Transverse colon (tissue), 4 donors: Measurements from ENCODE around the gene KLHL36. TPM values are rescaled to one million over a fixed set of nuclear protein-coding genes. Genes with fewer than 3 reads are reported as not detected.

Experiments
- DNase-seq: peaks from one replicate; pipeline ENCODE4 v3.0.0-alpha.2; 2019
- H3K27ac ChIP-seq, 4 donors: fragments of 200-600 bp; sonication (generic); 2 replicates each; pipeline ENCODE4 v1.5.1; 2016 to 2018; ENCODE audit warnings: inconsistent platforms in 4 of 4
- H3K27me3 ChIP-seq: fragments of 200-600 bp; sonication (generic); 2 replicates; pipeline ENCODE4 v1.5.1; 2017; ENCODE audit warnings: inconsistent platforms
- H3K36me3 ChIP-seq, 4 donors: fragments of 200-600 bp; sonication (generic); 2 replicates each; pipeline ENCODE4 v1.5.1; 2017 to 2019; ENCODE audit warnings: inconsistent platforms in 4 of 4
- H3K4me1 ChIP-seq, 4 donors: fragments of 200-600 bp; sonication (generic); 2 replicates each; pipeline ENCODE4 v1.5.1; 2017 to 2020; ENCODE audit warnings: inconsistent platforms in 4 of 4
- H3K4me3 ChIP-seq, 4 donors: fragments of 200-600 bp; sonication (generic); 1 replicate in 1 of 4; 2 replicates in 3 of 4; pipeline versions ENCODE4 v1.5.1 to v1.6.1; 2017 to 2019; ENCODE audit warnings: inconsistent platforms in 4 of 4
- H3K9me3 ChIP-seq, 2 donors: fragments of 200-600 bp; sonication (generic); 2 replicates each; pipeline ENCODE4 v1.5.1; 2017 to 2019; ENCODE audit warnings: inconsistent platforms in 2 of 2
- EP300 ChIP-seq: sonication (generic); formaldehyde crosslinking; IDR thresholded peaks from one replicate; pipeline ENCODE4 v1.6.1; 2017; ENCODE audit warnings: antibody characterized with exemption, low read depth
- POLR2A ChIP-seq: fragments of 450-650 bp; IDR thresholded peaks from one replicate; pipeline ENCODE4 v1.6.1; 2016; ENCODE audit warnings: antibody characterized with exemption, mild to moderate bottlenecking, moderate library complexity
- POLR2AphosphoS5 ChIP-seq, 3 donors: sonication (generic); formaldehyde crosslinking; IDR thresholded peaks; one replicate each; pipeline ENCODE4 v1.6.1; 2016; ENCODE audit warnings: antibody characterized with exemption in 3 of 3
- WGBS, 2 donors: methylation state at CpG; one replicate each; pipeline ENCODE4 v1.1.5; 2018; ENCODE audit warnings: low coverage in 1 of 2; 5-methylcytosine and 5-hydroxymethylcytosine counted together
- in situ Hi-C, 4 donors: fragments of 200-750 bp; cut with MboI; loops; one replicate each; pipeline versions ENCODE4 v1.15.0 to v1.15.1; 2017; ENCODE audit warnings: low sequenced_read_pairs in 3 of 4, low pct_ligation_motif_present in 1 of 4, low pct_unique_long_range_greater_than_20kb in 1 of 4
- intact Hi-C: fragments of 100-400 bp; cut with DNase I; formaldehyde crosslinking; loops from one replicate; pipeline ENCODE4 v1.15.1; 2023; ENCODE audit warnings: low total_unique reads
- total RNA-seq, 4 donors: library from RNA; depleted of rRNA; stranded (reverse); fragments of >200 nt; gene quantifications; one replicate each; pipeline ENCODE4 v1.1.0, GENCODE V29; 2016
- TF ChIP-seq, protein P1 (sequence below), 5 experiments: fragments of 200-600 bp in 3 of 5; fragments of 450-650 bp in 2 of 5; sonication (generic) in 3 of 5; IDR thresholded peaks; 1 replicate in 2 of 5; 2 replicates in 3 of 5; pipeline ENCODE4 v1.5.1; 2016 to 2017; ENCODE audit warnings: antibody characterized with exemption in 5 of 5, inconsistent platforms in 3 of 5, mild to moderate bottlenecking in 2 of 5, moderate library complexity in 1 of 5

KLHL36 gene
- total RNA-seq, 4 donors from 2014 or later = 38.0 to 75.5 (median 66.7) TPM

GRCh38 chr16:84613408-84614072 is 34.8 kb upstream of the KLHL36 start:
- in situ Hi-C loops = no loop called here
- H3K4me3 ChIP-seq = no peak overlapping the region
- H3K4me1 ChIP-seq = peaks cover 8 to 48% (median 28%) of the 10 kb centered on the region in 4 donors

GRCh38 chr16:84614073-84614459 is 34.2 kb upstream of the KLHL36 start:
- no peak for DNase-seq
- Histone ChIP-seq H3K4me3 (no peak overlapping the region), H3K27me3 (no peaks in the 10 kb centered on the region), H3K36me3 (no peaks in the 10 kb centered on the region), H3K27ac (peak overlapping the region; percentile 26 to 64 (median 54)), H3K4me1 (peaks cover 10 to 53% (median 33%) of the 10 kb centered on the region in 4 donors), H3K9me3 (no peaks in the 10 kb centered on the region)
- in situ Hi-C loops (no loop called here), intact Hi-C loops (no loop called here)
- WGBS, 2 donors = 51 to 68% methylated on average over 9 to 12 of the region's 12 CpGs
- TF ChIP-seq EP300 (no peak), POLR2A (no peak), POLR2AphosphoS5 (IDR thresholded peaks at IDR 0.05) (no peak)
- TF ChIP-seq, protein P1, sequence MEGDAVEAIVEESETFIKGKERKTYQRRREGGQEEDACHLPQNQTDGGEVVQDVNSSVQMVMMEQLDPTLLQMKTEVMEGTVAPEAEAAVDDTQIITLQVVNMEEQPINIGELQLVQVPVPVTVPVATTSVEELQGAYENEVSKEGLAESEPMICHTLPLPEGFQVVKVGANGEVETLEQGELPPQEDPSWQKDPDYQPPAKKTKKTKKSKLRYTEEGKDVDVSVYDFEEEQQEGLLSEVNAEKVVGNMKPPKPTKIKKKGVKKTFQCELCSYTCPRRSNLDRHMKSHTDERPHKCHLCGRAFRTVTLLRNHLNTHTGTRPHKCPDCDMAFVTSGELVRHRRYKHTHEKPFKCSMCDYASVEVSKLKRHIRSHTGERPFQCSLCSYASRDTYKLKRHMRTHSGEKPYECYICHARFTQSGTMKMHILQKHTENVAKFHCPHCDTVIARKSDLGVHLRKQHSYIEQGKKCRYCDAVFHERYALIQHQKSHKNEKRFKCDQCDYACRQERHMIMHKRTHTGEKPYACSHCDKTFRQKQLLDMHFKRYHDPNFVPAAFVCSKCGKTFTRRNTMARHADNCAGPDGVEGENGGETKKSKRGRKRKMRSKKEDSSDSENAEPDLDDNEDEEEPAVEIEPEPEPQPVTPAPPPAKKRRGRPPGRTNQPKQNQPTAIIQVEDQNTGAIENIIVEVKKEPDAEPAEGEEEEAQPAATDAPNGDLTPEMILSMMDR (IDR thresholded peaks at IDR 0.05) = no peak

More at GRCh38 chr16:84613408-84614072, 34.8 kb upstream of the KLHL36 start:
- H3K9me3 ChIP-seq = no peaks in the 10 kb centered on the region
- no peak for DNase-seq
- H3K27ac ChIP-seq = peak overlapping the region; percentile 26 to 64 (median 54)
- TF ChIP-seq, protein P1 (IDR thresholded peaks at IDR 0.05) = no peak
- TF ChIP-seq POLR2A (no peak), EP300 (no peak)
- no peaks in the 10 kb centered on the region for H3K36me3 ChIP-seq
- H3K27me3 ChIP-seq = no peaks in the 10 kb centered on the region
- 77% methylated on average over 7 of the region's 7 CpGs; no CpG with 5 or more reads in 1 of the 2 donors for WGBS, 2 donors
- intact Hi-C loops = no loop called here

DNA sequence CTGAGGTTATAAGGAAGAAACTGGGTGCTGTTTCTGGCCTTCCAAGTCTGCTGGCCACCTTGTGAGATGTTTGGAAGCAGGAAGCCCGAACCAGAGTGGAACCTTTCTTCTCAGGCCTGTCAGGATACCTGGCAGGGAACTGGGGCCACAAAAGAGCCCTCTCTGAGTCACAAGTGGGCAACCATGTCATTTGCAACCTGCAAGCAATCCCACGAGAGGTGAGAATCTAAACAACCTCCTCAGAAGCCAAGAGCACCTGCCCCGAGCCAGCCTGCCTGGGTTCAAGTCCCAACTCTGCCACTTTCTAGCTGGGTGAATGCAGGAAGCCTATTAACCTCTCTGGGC is 33.7 kb upstream of the KLHL36 start:
- peaks cover 10 to 53% (median 33%) of the 10 kb centered on the region in 4 donors for H3K4me1 ChIP-seq
- in situ Hi-C loops = no loop called here
- intact Hi-C loops = no loop called here

GRCh38 chr16:84614968-84615813 is 33.1 kb upstream of the KLHL36 start:
- H3K27ac ChIP-seq = peak overlapping the region; percentile 4 to 64 (median 40)
- in situ Hi-C loops = no loop called here
- intact Hi-C loops = no loop called here
- WGBS, 2 donors = 69% methylated on average over 5 to 20 of the region's 20 CpGs
- TF ChIP-seq EP300 (no peak), POLR2AphosphoS5 (IDR thresholded peaks at IDR 0.05) (no peak), POLR2A (no peak)
- TF ChIP-seq, protein P1 (IDR thresholded peaks at IDR 0.05) = no peak
- no peaks in the 10 kb centered on the region for H3K27me3 ChIP-seq
- H3K4me1 ChIP-seq = peaks cover 10 to 53% (median 33%) of the 10 kb centered on the region in 4 donors
- no peak for DNase-seq
- no peaks in the 10 kb centered on the region for H3K36me3 ChIP-seq
- H3K4me3 ChIP-seq = peak overlapping the region in 1 of 4 donors; percentile 94
- no peaks in the 10 kb centered on the region for H3K9me3 ChIP-seq

More for the DNA sequence above, 33.7 kb upstream of the KLHL36 start:
- Histone ChIP-seq H3K9me3 (no peaks in the 10 kb centered on the region), H3K4me3 (no peak overlapping the region), H3K27ac (peak overlapping the region; percentile 26 to 64 (median 54)), H3K36me3 (no peaks in the 10 kb centered on the region), H3K27me3 (no peaks in the 10 kb centered on the region)
- DNase-seq = no peak
- TF ChIP-seq POLR2A (no peak), EP300 (no peak), POLR2AphosphoS5 (IDR thresholded peaks at IDR 0.05) (no peak)
- TF ChIP-seq, protein P1 (IDR thresholded peaks at IDR 0.05) = no peak
- 88% methylated on average over 3 of the region's 3 CpGs; no CpG with 5 or more reads in 1 of the 2 donors for WGBS, 2 donors
